Thyroid gland (tissue), 4 donors: ENCODE data around the gene TENM3.

ENCODE experiments used
- CTCF ChIP-seq, 6 experiments: fragments of 200-600 bp in 3 of 6; fragments of 450-650 bp in 3 of 6; sonication (generic) in 3 of 6; IDR thresholded peaks; one replicate each; pipeline ENCODE4 v1.5.1; 2016 to 2019; ENCODE audit warnings: antibody characterized with exemption in 6 of 6, mild to moderate bottlenecking in 2 of 6, inconsistent platforms in 1 of 6, moderate library complexity in 1 of 6
- POLR2A ChIP-seq, 2 donors: fragments of 450-650 bp; IDR thresholded peaks; one replicate each; pipeline ENCODE4 v1.6.1; 2017; ENCODE audit warnings: antibody characterized with exemption in 2 of 2, mild to moderate bottlenecking in 2 of 2, moderate library complexity in 1 of 2

- TF ChIP-seq CTCF (IDR thresholded peaks at IDR 0.05) (no peak), POLR2A (IDR thresholded peaks at IDR 0.05) (no peak)
Measured at GRCh38 chr4:182549356-182549755, 306.2 kb downstream of the TENM3 start.
